ENCODE measurements around the gene PIKFYVE. TPM values are rescaled to one million over a fixed set of nuclear protein-coding genes. Genes with fewer than 3 reads are reported as not detected.
A peak's percentile ranks its signal among the peaks of the same experiment; 100 is the strongest.

PIKFYVE gene
- polyA plus RNA-seq, 1 donor (not counting 4 experiments of a cell fraction or from before 2014, with no cell fraction given), result 18.4 TPM

DNA sequence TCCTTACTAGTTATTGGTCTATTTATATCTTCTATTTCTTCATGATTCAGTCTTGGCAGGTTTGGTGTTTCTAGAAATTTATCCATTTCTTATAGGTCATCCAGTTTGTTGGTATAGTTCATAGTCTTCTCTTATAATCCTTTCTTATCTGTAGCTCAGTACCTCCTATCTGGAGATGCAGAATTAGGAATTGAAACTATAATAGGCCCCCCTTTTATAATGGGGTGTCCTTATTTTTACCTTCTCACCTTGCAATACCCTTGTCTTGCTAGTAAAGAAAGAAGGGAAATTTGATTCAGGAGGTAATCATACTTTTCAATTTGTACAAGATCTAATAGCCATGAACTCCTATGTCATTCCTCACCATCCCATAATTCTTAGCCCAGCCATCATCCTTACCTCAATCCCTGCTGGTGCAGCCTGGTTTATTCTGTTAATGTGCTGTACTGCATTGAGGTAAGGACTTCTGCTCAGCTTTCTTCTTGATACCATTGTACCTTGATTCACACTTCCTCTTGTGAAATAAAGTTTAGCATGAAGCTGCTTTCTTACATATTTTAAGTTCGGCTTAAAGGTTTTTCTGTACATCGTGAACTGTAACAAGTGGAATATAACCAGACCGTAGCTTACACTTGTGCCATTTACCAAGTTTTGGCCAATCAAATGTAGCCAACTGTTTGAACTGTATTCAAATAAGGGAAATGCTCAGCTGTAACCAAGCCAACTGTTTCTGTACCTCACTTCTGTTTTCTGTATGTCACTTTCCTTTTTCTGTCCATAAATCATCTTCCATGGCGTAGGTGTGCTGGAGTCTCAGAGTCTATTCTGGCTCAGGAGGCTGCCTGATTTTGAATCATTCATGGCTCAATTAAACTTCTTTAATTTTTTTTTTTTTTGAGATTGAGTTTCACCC lies 100.4 kb downstream of the PIKFYVE start:
- FAIRE-seq, result peak; percentile 32
- H3K9ac ChIP-seq (ENCODE audit: control insufficient read depth, extremely low read depth, insufficient read depth, low read length), result no peak overlapping the region

GRCh38 chr2:208369091-208369490 lies 103.0 kb downstream of the PIKFYVE start:
- Histone ChIP-seq H3K9me1 (ENCODE audit: control insufficient read depth, extremely low read depth, insufficient read depth, low read length) (no peaks in the 10 kb centered on the region), H3K9me3 (ENCODE audit: control insufficient read depth, low read depth, low read length) (no peaks in the 10 kb centered on the region), H3K79me2 (ENCODE audit: control insufficient read depth, insufficient read depth, low read length) (no peaks in the 10 kb centered on the region), H3K27ac (ENCODE audit: control insufficient read depth, insufficient read depth, low read length) (no peak overlapping the region), H2AFZ (ENCODE audit: control insufficient read depth, low read length) (no peak overlapping the region), H4K20me1 (ENCODE audit: control insufficient read depth, extremely low read depth, insufficient read depth, low read length) (no peaks in the 10 kb centered on the region), H3K4me3 (ENCODE audit: control insufficient read depth in 2 of 3, extremely low read depth in 1 of 3, insufficient read depth in 2 of 3, low read depth in 1 of 3, low read length in 3 of 3) (no peak overlapping the region), H3K36me3 (ENCODE audit: control insufficient read depth in 2 of 2, extremely low read depth in 1 of 2, insufficient read depth in 2 of 2, low read length in 2 of 2) (no peaks in the 10 kb centered on the region), H3K9ac (ENCODE audit: control insufficient read depth, extremely low read depth, insufficient read depth, low read length) (no peak overlapping the region), H3K27me3 (ENCODE audit: control insufficient read depth, extremely low read depth, insufficient read depth, low read length) (no peaks in the 10 kb centered on the region), H3K4me2 (ENCODE audit: control insufficient read depth, extremely low read depth, insufficient read depth, low read depth, low read length) (no peak overlapping the region), H3K4me1 (ENCODE audit: control insufficient read depth, extremely low read depth, insufficient read depth, low read length) (no peaks in the 10 kb centered on the region)
- no peak for TF ChIP-seq EZH2 (IDR thresholded peaks at IDR 0.05; ENCODE audit: low read length)
- no peak for TF ChIP-seq CTCF (optimal IDR thresholded peaks at IDR 0.05 in 1 of 3, IDR thresholded peaks at IDR 0.05 in 1 of 3, conservative IDR thresholded peaks at IDR 0.05 in 1 of 3; ENCODE audit: extremely low read depth in 1 of 3, insufficient read depth in 2 of 3, low read length in 3 of 3)
- dilution Hi-C loops (cut with MboI; ENCODE audit: extremely low pct_ligation_motif_present, low sequenced_read_pairs), result no loop called here
- no peak for FAIRE-seq
- DNase-seq (ENCODE audit: low read depth, low spot score), result no peak

More for the DNA sequence above, 100.4 kb downstream of the PIKFYVE start:
- Histone ChIP-seq H3K9me3 (ENCODE audit: control insufficient read depth, low read depth, low read length) (no peaks in the 10 kb centered on the region), H3K4me2 (ENCODE audit: control insufficient read depth, extremely low read depth, insufficient read depth, low read depth, low read length) (no peak overlapping the region), H3K79me2 (ENCODE audit: control insufficient read depth, insufficient read depth, low read length) (no peaks in the 10 kb centered on the region), H3K4me1 (ENCODE audit: control insufficient read depth, extremely low read depth, insufficient read depth, low read length) (peaks cover 4% of the 10 kb centered on the region), H3K4me3 (ENCODE audit: control insufficient read depth in 2 of 3, extremely low read depth in 1 of 3, insufficient read depth in 2 of 3, low read depth in 1 of 3, low read length in 3 of 3) (no peak overlapping the region), H3K27ac (ENCODE audit: control insufficient read depth, insufficient read depth, low read length) (no peak overlapping the region), H4K20me1 (ENCODE audit: control insufficient read depth, extremely low read depth, insufficient read depth, low read length) (no peaks in the 10 kb centered on the region), H3K36me3 (ENCODE audit: control insufficient read depth in 2 of 2, extremely low read depth in 1 of 2, insufficient read depth in 2 of 2, low read length in 2 of 2) (no peaks in the 10 kb centered on the region), H2AFZ (ENCODE audit: control insufficient read depth, low read length) (no peak overlapping the region), H3K9me1 (ENCODE audit: control insufficient read depth, extremely low read depth, insufficient read depth, low read length) (no peaks in the 10 kb centered on the region), H3K27me3 (ENCODE audit: control insufficient read depth, extremely low read depth, insufficient read depth, low read length) (no peaks in the 10 kb centered on the region)
- dilution Hi-C loops (cut with MboI; ENCODE audit: extremely low pct_ligation_motif_present, low sequenced_read_pairs), result no loop called here
- DNase-seq (ENCODE audit: low read depth, low spot score), result no peak
- TF ChIP-seq CTCF (optimal IDR thresholded peaks at IDR 0.05 in 1 of 3, IDR thresholded peaks at IDR 0.05 in 1 of 3, conservative IDR thresholded peaks at IDR 0.05 in 1 of 3; ENCODE audit: extremely low read depth in 1 of 3, insufficient read depth in 2 of 3, low read length in 3 of 3) (no peak), EZH2 (IDR thresholded peaks at IDR 0.05; ENCODE audit: low read length) (no peak)
